Erythroblast (primary cell): ENCODE data around the gene POLR3GL.
A peak's percentile ranks its signal among the peaks of the same experiment; 100 is the strongest.

Experiments used
- DNase-seq, 2 experiments: peaks; one replicate each; lab custom pipeline; 2025; lab: John Stamatoyannopoulos, UW
- GATA1 ChIP-seq: IDR thresholded peaks from 2 replicates; pipeline ENCODE4 v1.6.1; 2011; ENCODE audit warnings: low read depth, mild to moderate bottlenecking, control low read depth, low read length, moderate library complexity
- POLR2A ChIP-seq: IDR thresholded peaks from 2 replicates; pipeline ENCODE4 v1.6.1; 2011; ENCODE audit warnings: mild to moderate bottlenecking, low read length

Gene POLR3GL

GRCh38 chr1:145957443-145958319, 6.8 kb upstream of the POLR3GL start, which contains the start of gene LIX1L:
TSS of gene LIX1L (minus strand) at chr1:145958017. CDS start at chr1:145957927, 90 bp downstream.
- TF ChIP-seq GATA1, result no peak
- TF ChIP-seq POLR2A, result peak; percentile 87
- DNase-seq, result peak; percentile 96 to 97

GRCh38 chr1:145958734-145959133, 5.8 kb upstream of the POLR3GL start:
- TF ChIP-seq POLR2A (no peak), GATA1 (no peak)
- DNase-seq, result peak in 1 of 2 experiments; percentile 25

GRCh38 chr1:145959333-145959732, 5.2 kb upstream of the POLR3GL start:
- TF ChIP-seq GATA1 (no peak), POLR2A (no peak)
- DNase-seq, result no peak

GRCh38 chr1:145959957-145960467, 4.5 kb upstream of the POLR3GL start:
- no peak for DNase-seq
- TF ChIP-seq POLR2A, result no peak
- no peak for TF ChIP-seq GATA1

GRCh38 chr1:145960468-145961108, 3.9 kb upstream of the POLR3GL start:
- TF ChIP-seq POLR2A, result peak; percentile 34
- no peak for TF ChIP-seq GATA1
- DNase-seq, result peak; percentile 70 to 71

GRCh38 chr1:145961109-145961424, 3.4 kb upstream of the POLR3GL start:
- TF ChIP-seq GATA1 (no peak), POLR2A (no peak)
- DNase-seq, result no peak

GRCh38 chr1:145961425-145962156, 2.9 kb upstream of the POLR3GL start:
- peak; percentile 48 to 58 for DNase-seq

GRCh38 chr1:145962157-145963102, 2.1 kb upstream of the POLR3GL start:
- DNase-seq, result peak in 1 of 2 experiments; percentile 37
- TF ChIP-seq GATA1 (no peak), POLR2A (no peak)

More at GRCh38 chr1:145961425-145962156, 2.9 kb upstream of the POLR3GL start:
- no peak for TF ChIP-seq GATA1
- no peak for TF ChIP-seq POLR2A

GRCh38 chr1:145963265-145964019, 1.0 kb upstream of the POLR3GL start:
- no peak for TF ChIP-seq POLR2A
- TF ChIP-seq GATA1, result no peak
- peak in 1 of 2 experiments; percentile 39 for DNase-seq

- TF ChIP-seq POLR2A (no peak), GATA1 (no peak)
- DNase-seq, result no peak
Observed at GRCh38 chr1:145965119-145965744, 742 bp downstream of the POLR3GL start.

GRCh38 chr1:145967288-145967687, 2.8 kb downstream of the POLR3GL start:
- TF ChIP-seq GATA1 (no peak), POLR2A (no peak)
- no peak for DNase-seq

GRCh38 chr1:145972580-145972979, 8.1 kb downstream of the POLR3GL start:
- TF ChIP-seq GATA1 (no peak), POLR2A (no peak)
- no peak for DNase-seq
